ENCODE data around the gene CUEDC1. TPM values are rescaled to one million over a fixed set of nuclear protein-coding genes. Genes with fewer than 3 reads are reported as not detected.

Gene CUEDC1
- total RNA-seq, 1 experiment from 2014 or later, result 61.4 TPM

DNA sequence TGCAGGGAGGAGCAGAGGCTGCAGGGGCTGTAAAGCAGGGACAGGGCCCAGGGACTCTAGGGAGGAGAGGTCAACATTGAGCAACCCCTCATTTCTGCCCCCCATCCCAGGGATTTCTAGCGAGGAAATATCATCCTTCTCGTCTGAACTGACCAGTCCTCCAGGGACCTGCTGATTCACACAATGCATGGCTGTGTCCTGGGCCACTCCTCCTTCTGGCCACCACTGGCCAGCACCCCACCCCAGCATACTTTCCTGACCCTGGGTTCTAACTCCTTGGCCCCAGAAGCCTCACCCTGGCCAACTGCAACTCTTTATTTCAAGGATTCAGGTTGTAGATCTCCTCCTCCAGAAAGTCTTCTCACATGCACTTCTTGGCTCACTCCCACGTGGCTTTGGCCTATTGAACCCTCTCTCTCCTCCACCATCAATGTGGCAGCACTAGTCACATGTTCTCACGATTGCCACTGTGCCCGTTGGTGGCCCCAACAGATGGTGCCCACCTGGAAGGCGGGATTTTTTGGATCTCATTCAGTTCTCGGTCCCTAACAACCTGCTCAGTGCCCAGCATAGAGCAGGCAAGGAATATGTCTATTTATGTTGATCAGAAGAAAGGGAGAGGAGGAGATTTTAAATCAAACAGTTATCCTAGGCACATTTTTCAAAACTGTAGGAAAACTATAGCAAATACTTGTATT is 41.5 kb downstream of the CUEDC1 start:
- intact Hi-C loops (cut with micrococcal nuclease; ENCODE audit: unreplicated experiment), result no loop called here
- H3K9me2 ChIP-seq (ENCODE audit: insufficient read depth), result no peaks in the 10 kb centered on the region
- H3K36me3 ChIP-seq (ENCODE audit: low read depth), result no peaks in the 10 kb centered on the region
- peaks cover 20% of the 10 kb centered on the region; the same call in 1 of the 2 replicates for H3F3A ChIP-seq (ENCODE audit: insufficient read depth, low read depth)
- no peak overlapping the region for H2AFZ ChIP-seq
- no peak overlapping the region for H3K4me2 ChIP-seq
- peaks cover 44% of the 10 kb centered on the region for H3K4me1 ChIP-seq (replicated peaks; ENCODE audit: insufficient read depth)
- no peaks in the 10 kb centered on the region for H3K9me3 ChIP-seq (ENCODE audit: insufficient read depth, low read depth)
- BruUV-seq (replicated peaks), result no TSS peak
- no peak for DNase-seq
- no peaks in the 10 kb centered on the region for H3K27me3 ChIP-seq (ENCODE audit: insufficient read depth, low read depth)
- no peaks in the 10 kb centered on the region for H4K20me1 ChIP-seq (ENCODE audit: insufficient read depth)
- peaks cover 7% of the 10 kb centered on the region; the same call in 1 of the 2 replicates for H3K79me2 ChIP-seq (ENCODE audit: low read depth)
- H3K27ac ChIP-seq, result no peak overlapping the region
- no peak for TF ChIP-seq EZH2 (IDR thresholded peaks at IDR 0.05; ENCODE audit: low read depth)
- TF ChIP-seq, protein P1, sequence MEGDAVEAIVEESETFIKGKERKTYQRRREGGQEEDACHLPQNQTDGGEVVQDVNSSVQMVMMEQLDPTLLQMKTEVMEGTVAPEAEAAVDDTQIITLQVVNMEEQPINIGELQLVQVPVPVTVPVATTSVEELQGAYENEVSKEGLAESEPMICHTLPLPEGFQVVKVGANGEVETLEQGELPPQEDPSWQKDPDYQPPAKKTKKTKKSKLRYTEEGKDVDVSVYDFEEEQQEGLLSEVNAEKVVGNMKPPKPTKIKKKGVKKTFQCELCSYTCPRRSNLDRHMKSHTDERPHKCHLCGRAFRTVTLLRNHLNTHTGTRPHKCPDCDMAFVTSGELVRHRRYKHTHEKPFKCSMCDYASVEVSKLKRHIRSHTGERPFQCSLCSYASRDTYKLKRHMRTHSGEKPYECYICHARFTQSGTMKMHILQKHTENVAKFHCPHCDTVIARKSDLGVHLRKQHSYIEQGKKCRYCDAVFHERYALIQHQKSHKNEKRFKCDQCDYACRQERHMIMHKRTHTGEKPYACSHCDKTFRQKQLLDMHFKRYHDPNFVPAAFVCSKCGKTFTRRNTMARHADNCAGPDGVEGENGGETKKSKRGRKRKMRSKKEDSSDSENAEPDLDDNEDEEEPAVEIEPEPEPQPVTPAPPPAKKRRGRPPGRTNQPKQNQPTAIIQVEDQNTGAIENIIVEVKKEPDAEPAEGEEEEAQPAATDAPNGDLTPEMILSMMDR (conservative IDR thresholded peaks at IDR 0.05), result no peak
- ChIA-PET POLR2A (ENCODE audit: unreplicated experiment) (interaction anchor here (0.5 kb wide), 1 partner anchor 80 kb away, joined by 5 read pairs; no protein-coding TSS in a partner anchor), CTCF (no interaction called here)
- no peak overlapping the region for H3K4me3 ChIP-seq

DNA sequence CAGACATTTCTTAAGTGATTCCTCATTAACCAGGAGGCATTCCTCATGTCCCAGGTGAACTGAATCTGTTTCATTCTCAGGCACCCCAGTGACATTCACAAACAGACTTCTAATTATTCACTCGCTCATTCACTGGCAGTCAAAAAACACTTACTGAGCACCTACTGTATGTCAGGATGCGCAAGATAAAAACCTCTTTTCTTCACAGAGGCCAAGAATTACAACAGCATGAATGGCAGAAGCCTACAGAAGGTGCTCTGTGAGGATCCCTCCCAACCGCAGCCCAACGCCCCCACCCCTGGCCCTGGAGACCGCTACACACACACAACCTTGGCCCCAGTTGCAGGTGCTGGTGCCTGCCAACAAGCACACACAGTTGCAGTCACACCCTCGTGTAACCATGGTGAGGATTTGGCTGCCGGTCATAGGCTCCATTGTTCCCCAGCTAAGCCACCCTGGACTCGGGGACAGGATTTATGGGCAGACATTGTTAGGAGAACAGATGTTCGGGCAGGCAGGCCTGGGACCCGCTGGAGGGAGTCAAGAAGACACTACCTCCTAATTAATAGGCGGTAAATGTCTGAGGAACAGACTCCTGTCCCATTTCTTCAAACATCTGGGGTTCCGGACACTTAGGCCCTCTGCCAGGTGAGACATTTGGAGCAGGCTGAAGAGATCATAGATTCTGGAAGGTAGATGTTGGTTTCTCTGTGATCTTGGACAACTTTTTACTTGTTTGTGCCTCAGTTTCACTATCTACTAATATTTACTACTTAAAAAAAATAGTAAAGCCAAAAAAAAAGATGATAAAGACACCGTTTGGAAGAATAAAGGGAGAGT is 43.2 kb downstream of the CUEDC1 start:
- H2AFZ ChIP-seq, result no peak overlapping the region
- H3K9me2 ChIP-seq (ENCODE audit: insufficient read depth), result no peaks in the 10 kb centered on the region
- intact Hi-C loops (cut with micrococcal nuclease; ENCODE audit: unreplicated experiment), result no loop called here
- H3K79me2 ChIP-seq (ENCODE audit: low read depth), result peaks cover 3% of the 10 kb centered on the region; the same call in 1 of the 2 replicates
- DNase-seq, result peak; percentile 73 to 84
- H3K27ac ChIP-seq, result no peak overlapping the region
- TF ChIP-seq, protein P1 (conservative IDR thresholded peaks at IDR 0.05), result no peak
- no peak for TF ChIP-seq EZH2 (IDR thresholded peaks at IDR 0.05; ENCODE audit: low read depth)
- no peaks in the 10 kb centered on the region for H3K27me3 ChIP-seq (ENCODE audit: insufficient read depth, low read depth)
- 0 out of 2 replicates have a peak, but pooled peaks cover 6% of the 10 kb centered on the region for H3F3A ChIP-seq (ENCODE audit: insufficient read depth, low read depth)
- ChIA-PET POLR2A (ENCODE audit: unreplicated experiment) (interaction anchor here (0.5 to 0.6 kb wide), 2 partner anchors 36 to 55 kb away, joined by 3 to 41 read pairs; no protein-coding TSS in a partner anchor), CTCF (no interaction called here)
- H4K20me1 ChIP-seq (ENCODE audit: insufficient read depth), result no peaks in the 10 kb centered on the region
- H3K4me2 ChIP-seq, result 0 out of 2 replicates have a peak overlapping the region, but pooled peaks have one; percentile 11
- BruUV-seq (replicated peaks), result no TSS peak
- H3K9me3 ChIP-seq (ENCODE audit: insufficient read depth, low read depth), result no peaks in the 10 kb centered on the region
- no peaks in the 10 kb centered on the region for H3K36me3 ChIP-seq (ENCODE audit: low read depth)
- peaks cover 27% of the 10 kb centered on the region for H3K4me1 ChIP-seq (replicated peaks; ENCODE audit: insufficient read depth)
- no peak overlapping the region for H3K4me3 ChIP-seq

DNA sequence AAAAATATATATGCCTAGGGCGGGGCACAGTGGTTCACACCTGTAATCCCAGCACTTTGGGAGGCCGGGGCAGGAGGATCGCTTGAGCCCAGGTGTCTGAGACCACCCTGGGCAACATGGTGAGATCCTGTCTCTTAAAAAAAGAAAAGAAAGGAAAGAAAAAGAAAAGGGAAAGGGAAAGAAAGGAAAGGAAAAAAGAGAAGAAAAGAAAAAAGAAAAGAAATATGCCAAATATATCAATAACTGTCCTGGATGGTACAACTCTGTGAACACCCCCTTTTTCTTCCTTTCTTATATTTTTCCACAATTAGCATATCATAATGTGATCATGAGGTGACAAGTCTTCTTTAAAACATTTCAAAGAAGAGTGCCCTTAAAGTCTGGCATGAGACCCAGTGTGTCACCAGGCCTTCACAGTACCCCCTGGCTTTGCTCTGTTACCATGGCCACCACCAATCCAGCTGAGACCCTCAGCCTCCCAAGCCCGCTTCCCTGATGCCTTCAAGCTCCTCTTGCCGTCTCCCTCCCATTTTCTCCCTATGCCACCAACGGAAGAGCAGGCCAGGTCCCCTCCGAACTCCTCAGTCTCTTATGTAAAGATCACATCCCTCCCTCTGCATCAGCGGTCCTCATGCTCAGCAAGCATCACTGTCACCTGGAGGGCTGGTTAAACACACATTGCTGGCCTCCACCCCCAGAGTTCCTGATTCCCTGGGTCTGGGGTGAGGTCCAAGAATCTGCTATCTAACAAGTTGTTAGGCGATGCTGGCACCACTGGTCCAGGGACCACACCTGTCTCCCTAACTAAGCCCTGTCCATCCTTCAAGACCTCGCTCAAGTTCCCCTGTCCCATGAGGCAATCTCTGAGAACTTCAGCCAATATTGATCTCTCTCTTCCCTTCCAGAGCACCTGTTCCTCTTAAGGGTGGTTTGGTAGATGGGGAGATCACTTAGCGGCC is 44.5 kb downstream of the CUEDC1 start:
- Histone ChIP-seq H4K20me1 (ENCODE audit: insufficient read depth) (no peaks in the 10 kb centered on the region), H3K4me2 (no peak overlapping the region), H3F3A (ENCODE audit: insufficient read depth, low read depth) (no peaks in the 10 kb centered on the region), H3K4me3 (no peak overlapping the region), H3K27me3 (ENCODE audit: insufficient read depth, low read depth) (no peaks in the 10 kb centered on the region), H3K9me3 (ENCODE audit: insufficient read depth, low read depth) (no peaks in the 10 kb centered on the region), H3K79me2 (ENCODE audit: low read depth) (no peaks in the 10 kb centered on the region), H3K27ac (no peak overlapping the region), H3K4me1 (replicated peaks; ENCODE audit: insufficient read depth) (peaks cover 24% of the 10 kb centered on the region), H3K9me2 (ENCODE audit: insufficient read depth) (no peaks in the 10 kb centered on the region), H2AFZ (no peak overlapping the region), H3K36me3 (ENCODE audit: low read depth) (no peaks in the 10 kb centered on the region)
- no TSS peak for BruUV-seq (replicated peaks)
- POLR2A ChIA-PET (ENCODE audit: unreplicated experiment), result no interaction called here
- intact Hi-C loops (cut with micrococcal nuclease; ENCODE audit: unreplicated experiment), result no loop called here
- CTCF ChIA-PET, result no interaction called here
- TF ChIP-seq, protein P1 (conservative IDR thresholded peaks at IDR 0.05), result no peak
- TF ChIP-seq EZH2 (IDR thresholded peaks at IDR 0.05; ENCODE audit: low read depth), result no peak
- no peak for DNase-seq

All from PC-9 (cell line).